Measurements from ENCODE around the gene KRTAP9-7. TPM values are rescaled to one million over a fixed set of nuclear protein-coding genes. Genes with fewer than 3 reads are reported as not detected.

The KRTAP9-7 gene
- total and polyA plus RNA-seq, 2 donors (not counting 3 experiments of a cell fraction or from before 2014, with no cell fraction given): not detected

GRCh38 chr17:41271858-41272257 is 3.6 kb upstream of the KRTAP9-7 start:
- FAIRE-seq (no peak), DNase-seq (ENCODE audit: low read depth, low spot score) (no peak)
- TF ChIP-seq POLR2AphosphoS5 (IDR thresholded peaks at IDR 0.05; ENCODE audit: insufficient read depth, low read depth, low read length) (no peak), GATA2 (IDR thresholded peaks at IDR 0.05; ENCODE audit: insufficient read depth, insufficient read length, low read depth, low read length) (no peak), EZH2 (IDR thresholded peaks at IDR 0.05; ENCODE audit: borderline replicate concordance, low read depth, low read length, severe bottlenecking) (no peak), FOS (IDR thresholded peaks at IDR 0.05; ENCODE audit: borderline replicate concordance, insufficient read depth, low read length) (no peak), MYC (IDR thresholded peaks at IDR 0.05; ENCODE audit: low read depth, low read length) (no peak), POLR2A (IDR thresholded peaks at IDR 0.05; ENCODE audit: low read depth, low read length) (no peak), JUN (IDR thresholded peaks at IDR 0.05; ENCODE audit: borderline replicate concordance, insufficient read depth, insufficient read length, low read depth) (no peak)
- TF ChIP-seq, protein P1, sequence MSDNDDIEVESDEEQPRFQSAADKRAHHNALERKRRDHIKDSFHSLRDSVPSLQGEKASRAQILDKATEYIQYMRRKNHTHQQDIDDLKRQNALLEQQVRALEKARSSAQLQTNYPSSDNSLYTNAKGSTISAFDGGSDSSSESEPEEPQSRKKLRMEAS (IDR thresholded peaks at IDR 0.05; ENCODE audit: insufficient read depth, insufficient read length): no peak
- TF ChIP-seq, protein P2, sequence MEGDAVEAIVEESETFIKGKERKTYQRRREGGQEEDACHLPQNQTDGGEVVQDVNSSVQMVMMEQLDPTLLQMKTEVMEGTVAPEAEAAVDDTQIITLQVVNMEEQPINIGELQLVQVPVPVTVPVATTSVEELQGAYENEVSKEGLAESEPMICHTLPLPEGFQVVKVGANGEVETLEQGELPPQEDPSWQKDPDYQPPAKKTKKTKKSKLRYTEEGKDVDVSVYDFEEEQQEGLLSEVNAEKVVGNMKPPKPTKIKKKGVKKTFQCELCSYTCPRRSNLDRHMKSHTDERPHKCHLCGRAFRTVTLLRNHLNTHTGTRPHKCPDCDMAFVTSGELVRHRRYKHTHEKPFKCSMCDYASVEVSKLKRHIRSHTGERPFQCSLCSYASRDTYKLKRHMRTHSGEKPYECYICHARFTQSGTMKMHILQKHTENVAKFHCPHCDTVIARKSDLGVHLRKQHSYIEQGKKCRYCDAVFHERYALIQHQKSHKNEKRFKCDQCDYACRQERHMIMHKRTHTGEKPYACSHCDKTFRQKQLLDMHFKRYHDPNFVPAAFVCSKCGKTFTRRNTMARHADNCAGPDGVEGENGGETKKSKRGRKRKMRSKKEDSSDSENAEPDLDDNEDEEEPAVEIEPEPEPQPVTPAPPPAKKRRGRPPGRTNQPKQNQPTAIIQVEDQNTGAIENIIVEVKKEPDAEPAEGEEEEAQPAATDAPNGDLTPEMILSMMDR (IDR thresholded peaks at IDR 0.05; ENCODE audit: extremely low read depth in 1 of 2, insufficient read depth in 1 of 2, low read depth in 1 of 2, low read length in 2 of 2): no peak
- Histone ChIP-seq H3K9ac (replicated peaks; ENCODE audit: extremely low read depth, insufficient read depth, low read length) (no peak overlapping the region), H3K4me1 (ENCODE audit: control insufficient read depth, extremely low read depth, insufficient read depth, low read length) (no peaks in the 10 kb centered on the region), H4K20me1 (replicated peaks; ENCODE audit: control insufficient read depth, extremely low read depth, insufficient read depth, low read length) (no peaks in the 10 kb centered on the region), H3K79me2 (ENCODE audit: control insufficient read depth, insufficient read depth, low read length) (no peaks in the 10 kb centered on the region), H3K36me3 (ENCODE audit: control insufficient read depth in 2 of 2, extremely low read depth in 1 of 2, insufficient read depth in 2 of 2, low read length in 2 of 2) (no peaks in the 10 kb centered on the region), H3K9me1 (replicated peaks; ENCODE audit: control insufficient read depth, extremely low read depth, insufficient read depth, low read length) (no peaks in the 10 kb centered on the region), H3K4me3 (replicated peaks in 1 of 3; ENCODE audit: insufficient read depth in 1 of 3, low read depth in 1 of 3, low read length in 3 of 3) (no peak overlapping the region), H3K27ac (ENCODE audit: insufficient read depth, low read depth, low read length) (no peak overlapping the region), H3K27me3 (ENCODE audit: control insufficient read depth in 2 of 2, insufficient read depth in 2 of 2, low read length in 2 of 2) (no peaks in the 10 kb centered on the region), H2AFZ (ENCODE audit: low read depth, low read length) (no peak overlapping the region), H3K9me3 (replicated peaks; ENCODE audit: control insufficient read depth, insufficient read depth, low read length) (no peaks in the 10 kb centered on the region), H3K4me2 (ENCODE audit: insufficient read depth, low read length) (no peak overlapping the region)
- intact Hi-C loops (cut with micrococcal nuclease): no loop called here
- POLR2A ChIA-PET: no interaction called here
- CTCF ChIA-PET: no interaction called here
- dilution Hi-C loops (cut with MboI; ENCODE audit: extremely low pct_ligation_motif_present, low sequenced_read_pairs): no loop called here
- no TSS peak for BruUV-seq (replicated peaks)

Measured in endothelial cell of umbilical vein (primary cell).